Measurements from ENCODE around the gene HIGD2A. TPM values are rescaled to one million over a fixed set of nuclear protein-coding genes. Genes with fewer than 3 reads are reported as not detected.

The HIGD2A gene
- total RNA-seq, 1 donor from 2014 or later = 139 TPM

GRCh38 chr5:176383248-176383905 lies 5.2 kb upstream of the HIGD2A start:
- Histone ChIP-seq H3K27me3 (ENCODE audit: control insufficient read depth, insufficient read depth, low read length) (no peaks in the 10 kb centered on the region), H3K4me3 (ENCODE audit: low read depth, low read length) (no peak overlapping the region), H3K36me3 (ENCODE audit: control insufficient read depth, insufficient read depth, low read length) (peaks cover 3% of the 10 kb centered on the region)
- no peak for DNase-seq (ENCODE audit: low read depth)
- TF ChIP-seq CTCF (IDR thresholded peaks at IDR 0.05; ENCODE audit: insufficient read depth, low read length, poor library complexity, severe bottlenecking) = no peak

GRCh38 chr5:176383961-176384360 lies 4.6 kb upstream of the HIGD2A start:
- H3K4me3 ChIP-seq (ENCODE audit: low read depth, low read length) = no peak overlapping the region
- H3K36me3 ChIP-seq (ENCODE audit: control insufficient read depth, insufficient read depth, low read length) = peaks cover 3% of the 10 kb centered on the region

GRCh38 chr5:176384366-176384930 lies 4.1 kb upstream of the HIGD2A start:
- no peaks in the 10 kb centered on the region for H3K27me3 ChIP-seq (ENCODE audit: control insufficient read depth, insufficient read depth, low read length)
- no peak for TF ChIP-seq CTCF (IDR thresholded peaks at IDR 0.05; ENCODE audit: insufficient read depth, low read length, poor library complexity, severe bottlenecking)
- H3K36me3 ChIP-seq (ENCODE audit: control insufficient read depth, insufficient read depth, low read length) = peaks cover 3% of the 10 kb centered on the region
- no peak for DNase-seq (ENCODE audit: low read depth)
- H3K4me3 ChIP-seq (ENCODE audit: low read depth, low read length) = no peak overlapping the region

More at GRCh38 chr5:176383961-176384360, 4.6 kb upstream of the HIGD2A start:
- no peak for DNase-seq (ENCODE audit: low read depth)
- TF ChIP-seq CTCF (IDR thresholded peaks at IDR 0.05; ENCODE audit: insufficient read depth, low read length, poor library complexity, severe bottlenecking) = no peak
- no peaks in the 10 kb centered on the region for H3K27me3 ChIP-seq (ENCODE audit: control insufficient read depth, insufficient read depth, low read length)

- peaks cover 3% of the 10 kb centered on the region for H3K36me3 ChIP-seq (ENCODE audit: control insufficient read depth, insufficient read depth, low read length)
- H3K27me3 ChIP-seq (ENCODE audit: control insufficient read depth, insufficient read depth, low read length) = no peaks in the 10 kb centered on the region
- DNase-seq (ENCODE audit: low read depth) = no peak
- no peak overlapping the region for H3K4me3 ChIP-seq (ENCODE audit: low read depth, low read length)
- no peak for TF ChIP-seq CTCF (IDR thresholded peaks at IDR 0.05; ENCODE audit: insufficient read depth, low read length, poor library complexity, severe bottlenecking)
Measured at GRCh38 chr5:176384991-176385390, 3.6 kb upstream of the HIGD2A start.

- TF ChIP-seq CTCF (IDR thresholded peaks at IDR 0.05; ENCODE audit: insufficient read depth, low read length, poor library complexity, severe bottlenecking) = no peak
- H3K36me3 ChIP-seq (ENCODE audit: control insufficient read depth, insufficient read depth, low read length) = peaks cover 3% of the 10 kb centered on the region
- no peak overlapping the region for H3K4me3 ChIP-seq (ENCODE audit: low read depth, low read length)
- no peak for DNase-seq (ENCODE audit: low read depth)
- H3K27me3 ChIP-seq (ENCODE audit: control insufficient read depth, insufficient read depth, low read length) = no peaks in the 10 kb centered on the region
Measured at GRCh38 chr5:176386491-176386890, 2.1 kb upstream of the HIGD2A start.
